Skin epidermis (tissue), 12 donors: Measurements from ENCODE around the gene CATSPERE.
"Not testable (repeated sequence)": the region's sequence is repeated elsewhere in the genome, so short reads cannot be mapped to it uniquely, and the experiment has no call there.

ENCODE experiments used
- H3K27ac ChIP-seq, 21 experiments: fragments of 200-600 bp; sonication (generic) in 11 of 21; one replicate each; pipeline ENCODE4 v1.5.0; 2020; ENCODE audit warnings: mild to moderate bottlenecking in 3 of 21, inconsistent platforms in 2 of 21, moderate library complexity in 2 of 21
- H3K4me3 ChIP-seq, 7 experiments: fragments of 200-600 bp; sonication (generic) in 2 of 7; one replicate each; pipeline ENCODE4 v1.5.0; 2020; ENCODE audit warnings: inconsistent platforms in 2 of 7, mild to moderate bottlenecking in 2 of 7, moderate library complexity in 1 of 7

The CATSPERE gene

DNA sequence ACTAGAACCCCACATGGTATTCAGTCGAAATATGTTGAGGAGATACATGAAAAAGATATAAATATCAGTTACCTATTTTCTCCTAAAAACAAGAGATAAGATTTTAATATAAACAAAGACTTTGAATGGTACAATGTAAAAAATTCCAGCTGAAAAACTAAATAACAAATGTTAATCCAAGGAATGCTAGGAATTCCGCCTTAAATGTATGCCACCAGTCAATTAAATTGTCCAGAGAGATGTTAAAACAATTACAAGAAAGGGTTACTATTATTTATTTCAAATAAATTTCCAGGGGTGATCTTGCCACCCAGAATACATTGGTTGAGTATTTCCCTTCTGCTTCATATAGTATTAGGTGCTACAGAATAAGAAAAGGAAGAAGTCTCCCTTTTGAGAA, 13.5 kb upstream of the CATSPERE start:
- H3K27ac ChIP-seq = no peak overlapping the region

DNA sequence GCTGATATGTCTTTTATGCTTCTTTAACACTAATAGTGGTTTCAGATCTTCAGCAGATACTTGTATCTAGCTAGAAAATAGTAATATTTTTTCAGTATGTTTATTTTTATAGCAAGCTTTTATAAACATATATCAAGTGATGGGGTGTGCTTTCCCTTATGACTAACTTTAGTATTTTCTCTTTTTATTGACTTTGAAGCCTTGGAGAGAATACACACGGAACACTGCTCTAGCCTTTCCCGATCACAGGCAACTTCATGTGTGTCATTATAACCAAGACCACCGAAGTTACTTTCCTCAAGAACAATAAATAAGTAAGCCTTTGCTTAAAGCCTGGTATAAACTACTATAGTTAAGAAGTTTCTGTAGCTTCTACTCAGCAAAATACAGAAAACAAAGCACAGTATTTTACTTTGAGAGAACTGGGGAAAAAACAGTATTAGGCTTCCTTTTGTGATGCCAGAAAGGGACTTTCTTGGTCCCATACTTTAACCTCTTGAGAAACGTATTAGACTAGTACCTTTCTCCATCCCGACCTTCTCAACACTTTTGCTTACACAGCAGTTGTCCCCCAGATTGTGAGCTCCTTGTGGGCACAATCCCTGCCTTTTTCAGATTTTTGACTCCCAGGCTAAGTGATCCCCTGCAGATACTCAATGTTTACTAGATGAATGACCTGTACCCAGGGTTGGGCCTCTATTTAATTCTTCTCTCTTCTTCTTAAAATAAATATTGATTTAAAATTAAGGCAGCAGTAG, 12.6 kb upstream of the CATSPERE start:
- no peak overlapping the region for H3K4me3 ChIP-seq
- H3K27ac ChIP-seq = no peak overlapping the region

More for the DNA sequence above, 13.5 kb upstream of the CATSPERE start:
- no peak overlapping the region for H3K4me3 ChIP-seq

DNA sequence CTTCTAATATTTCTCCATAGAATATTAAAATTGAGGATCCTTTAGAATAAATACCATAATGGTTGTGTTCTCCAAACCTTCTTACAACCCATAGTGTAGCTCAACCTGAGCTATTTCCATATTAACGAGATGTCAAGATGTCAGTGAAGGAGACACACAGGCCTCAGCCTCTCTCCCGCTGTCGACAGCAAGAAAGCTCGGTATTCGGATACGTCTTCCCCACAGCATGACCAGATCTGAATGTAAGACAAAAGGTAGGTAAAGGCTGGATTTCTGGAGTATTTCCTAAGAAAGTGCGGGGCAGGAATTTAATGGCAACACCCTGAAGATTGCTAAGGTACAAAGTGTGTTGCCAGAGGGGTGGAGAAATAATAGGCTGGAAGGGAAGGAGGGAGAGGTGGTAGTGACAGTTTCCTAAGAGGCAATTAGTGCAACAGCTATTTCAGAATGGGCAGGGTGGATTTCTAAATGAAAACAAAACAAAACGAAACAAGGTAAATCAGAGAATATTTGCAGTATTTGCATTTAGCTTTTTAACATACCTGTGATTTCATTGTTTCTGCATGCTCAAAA, 11.1 kb upstream of the CATSPERE start:
- Histone ChIP-seq H3K27ac (peak overlapping the region in 14 of 21 experiments; percentile 45 to 98 (median 96)), H3K4me3 (peak overlapping the region in 6 of 7 experiments; percentile 61 to 92 (median 89))

DNA sequence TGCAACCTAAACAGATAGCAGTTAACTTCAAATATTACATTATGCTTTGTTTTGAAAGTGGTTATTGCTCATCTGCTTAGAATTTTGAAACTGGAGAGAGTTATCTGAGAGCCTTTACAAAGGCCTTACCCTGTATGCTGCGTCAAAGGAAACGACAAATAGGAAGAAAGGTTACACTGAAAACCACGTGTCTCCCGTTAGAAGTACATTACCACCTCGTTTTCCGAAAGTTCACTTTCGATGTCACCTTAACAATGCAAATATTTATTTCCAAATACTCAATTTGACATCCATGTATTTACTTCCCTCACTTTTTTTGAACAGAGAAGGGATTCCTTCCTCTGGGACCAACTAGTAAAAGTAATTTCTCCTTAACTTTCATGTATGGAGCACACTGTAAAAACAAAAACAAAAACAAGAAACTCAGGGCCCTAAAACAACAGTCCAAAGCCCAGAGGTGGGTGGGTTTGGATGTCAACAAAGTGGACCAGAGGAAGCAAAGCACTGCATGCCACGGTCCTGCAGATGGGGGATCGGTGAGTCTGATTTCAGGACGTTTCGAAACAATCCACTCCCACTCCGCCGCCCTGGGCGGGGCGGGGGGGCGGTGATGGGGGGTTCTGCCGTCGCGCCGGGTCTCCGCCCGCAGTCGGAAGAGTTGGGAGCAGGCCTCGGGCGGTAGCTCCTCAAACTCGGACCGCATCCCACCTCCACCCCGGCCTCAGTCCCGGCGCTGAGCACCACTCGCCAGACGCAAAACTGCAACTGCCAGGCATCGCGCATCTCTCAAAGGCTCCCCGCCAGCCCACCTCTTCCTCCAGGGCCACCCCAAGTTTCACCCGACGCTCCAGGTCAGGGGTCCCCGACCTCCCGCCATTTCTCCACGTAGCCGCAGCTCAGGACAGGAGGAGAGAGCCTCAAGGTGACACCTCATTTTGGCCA, 10.2 kb upstream of the CATSPERE start:
- Histone ChIP-seq H3K27ac (peak overlapping the region; percentile 81 to 98 (median 94)), H3K4me3 (peak overlapping the region; percentile 61 to 92 (median 89))

DNA sequence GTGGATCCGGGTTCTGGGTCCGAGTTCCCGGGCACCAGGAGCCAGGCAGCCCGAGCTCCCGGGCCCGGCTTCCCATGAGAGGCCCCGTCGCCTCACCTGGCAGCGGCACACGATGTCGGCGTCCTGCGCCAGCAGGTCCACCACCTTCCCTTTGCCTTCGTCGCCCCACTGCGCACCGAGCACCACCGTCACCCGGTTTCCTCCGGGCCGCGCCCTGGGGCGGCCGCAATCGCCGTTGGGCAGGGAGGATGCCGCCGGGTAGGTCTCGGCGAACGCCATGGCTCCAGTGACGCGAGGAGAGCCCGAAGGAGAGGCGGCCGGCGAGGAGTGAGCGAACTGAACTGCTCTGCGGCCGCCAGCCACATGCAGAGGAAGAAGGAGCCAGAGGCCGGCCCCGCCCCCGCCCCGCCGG, 9.5 kb upstream of the CATSPERE start, which contains the start of gene ADSS2:
Gene ADSS2, minus strand, starts transcription at position 371 of the 412 bp plus-strand sequence. Its CDS starts 92 bp downstream, at position 279.
- peak within 1 kb of the TSS; percentile 61 to 92 (median 89) for H3K4me3 ChIP-seq
- peak within 1 kb of the TSS; percentile 81 to 98 (median 94) for H3K27ac ChIP-seq

DNA sequence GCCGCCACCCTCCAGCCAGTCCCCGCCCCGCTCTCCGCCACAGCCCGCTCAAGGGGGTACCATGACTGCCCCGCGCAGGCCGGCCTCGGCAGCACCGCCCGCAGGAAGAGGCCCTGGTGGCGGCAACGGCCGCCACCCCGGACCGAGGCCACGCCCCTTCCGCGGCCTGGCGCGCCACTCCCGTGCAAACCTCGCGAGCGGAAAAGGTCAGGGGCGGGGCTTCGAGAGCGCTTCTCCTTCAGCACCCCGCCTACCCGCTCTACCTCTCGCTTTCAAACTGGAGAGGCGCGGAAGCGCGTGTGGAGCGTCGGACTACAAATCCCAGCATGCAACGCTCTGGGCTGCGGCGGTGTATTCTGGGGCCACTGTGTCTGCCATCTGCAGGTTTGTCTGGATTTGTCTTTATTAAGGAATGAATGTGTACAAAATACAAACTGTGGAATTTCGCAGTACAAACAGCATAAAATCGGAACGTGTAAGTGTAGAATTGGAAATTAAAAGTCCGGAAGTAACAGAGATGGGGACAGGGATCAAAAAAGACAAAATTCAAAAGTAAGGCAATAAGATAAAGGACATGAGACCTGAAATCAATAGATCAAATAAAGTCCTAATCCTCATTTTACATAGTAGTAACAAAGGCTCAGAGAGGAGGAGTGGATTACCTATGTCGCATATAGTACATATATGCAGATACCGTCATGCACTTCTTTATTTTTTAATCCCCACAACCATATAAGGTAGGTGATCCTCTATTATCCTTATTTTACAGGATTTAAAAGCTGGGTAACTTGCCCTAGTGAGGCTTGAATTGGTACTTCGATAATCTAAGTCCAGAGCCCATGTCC, 8.9 kb upstream of the CATSPERE start:
- Histone ChIP-seq H3K27ac (peak overlapping the region; percentile 81 to 98 (median 94)), H3K4me3 (peak overlapping the region; percentile 61 to 92 (median 89))

DNA sequence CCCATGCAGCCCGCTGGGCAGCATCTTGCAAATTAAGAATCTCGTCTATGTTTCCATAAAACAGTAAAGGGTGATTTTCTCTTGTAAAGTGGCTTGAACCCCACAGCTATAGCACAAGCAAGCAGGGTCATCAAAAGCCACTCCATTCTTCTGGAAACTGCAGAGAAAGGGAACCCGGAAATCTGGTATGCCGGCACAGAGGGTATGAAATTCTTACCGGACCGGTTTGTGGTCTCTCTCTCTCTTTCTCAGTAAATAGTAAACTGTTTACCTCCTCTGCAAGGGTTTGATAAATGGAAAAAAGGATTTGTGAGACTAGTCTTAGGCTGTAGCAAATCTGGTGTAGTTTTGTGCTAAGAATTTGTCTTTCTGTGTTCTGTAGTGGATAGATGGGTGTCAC, 6.7 kb upstream of the CATSPERE start:
- H3K4me3 ChIP-seq = no peak overlapping the region
- peak overlapping the region in 1 of 21 experiments; percentile 25 for H3K27ac ChIP-seq

DNA sequence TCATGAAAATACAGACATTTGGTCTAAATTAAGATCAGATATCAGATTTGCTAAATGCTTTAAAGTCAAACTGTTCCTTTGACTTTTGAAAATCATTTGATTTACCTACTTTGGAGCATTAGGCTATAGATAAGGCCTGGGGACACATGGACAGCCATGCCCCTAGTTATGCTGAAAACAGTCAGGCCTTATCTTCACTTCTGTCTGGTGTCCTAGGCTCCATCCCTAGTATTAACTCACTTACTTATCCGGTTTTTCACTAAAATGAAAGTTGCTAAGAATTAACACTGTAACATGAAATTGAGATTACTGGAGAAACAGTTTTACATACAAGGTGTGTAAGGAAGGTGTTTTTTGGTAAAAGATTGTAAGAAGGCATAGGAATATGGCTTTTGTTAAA, 4.5 kb upstream of the CATSPERE start:
- Histone ChIP-seq H3K4me3 (no peak overlapping the region), H3K27ac (no peak overlapping the region)

DNA sequence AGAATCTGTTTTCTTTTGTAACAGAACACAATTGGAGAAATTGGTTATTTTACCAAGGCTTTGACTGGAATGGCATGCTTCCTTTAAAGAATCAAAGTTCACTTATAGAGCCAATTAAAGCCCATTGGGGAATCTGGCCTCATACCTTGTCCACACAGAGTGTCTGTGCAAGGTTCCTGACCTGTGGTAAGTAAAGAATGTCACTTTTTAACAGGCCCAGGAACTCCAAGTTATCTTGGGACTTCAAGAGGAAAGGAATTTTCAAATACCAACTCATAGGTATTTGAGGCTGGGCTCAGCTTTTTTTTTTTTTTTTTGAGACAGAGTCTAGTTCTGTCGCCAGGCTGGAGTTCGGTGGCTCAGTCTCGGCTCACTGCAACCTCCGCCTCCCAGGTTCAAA, 2.3 kb upstream of the CATSPERE start:
- Histone ChIP-seq H3K27ac (no peak overlapping the region), H3K4me3 (no peak overlapping the region)

DNA sequence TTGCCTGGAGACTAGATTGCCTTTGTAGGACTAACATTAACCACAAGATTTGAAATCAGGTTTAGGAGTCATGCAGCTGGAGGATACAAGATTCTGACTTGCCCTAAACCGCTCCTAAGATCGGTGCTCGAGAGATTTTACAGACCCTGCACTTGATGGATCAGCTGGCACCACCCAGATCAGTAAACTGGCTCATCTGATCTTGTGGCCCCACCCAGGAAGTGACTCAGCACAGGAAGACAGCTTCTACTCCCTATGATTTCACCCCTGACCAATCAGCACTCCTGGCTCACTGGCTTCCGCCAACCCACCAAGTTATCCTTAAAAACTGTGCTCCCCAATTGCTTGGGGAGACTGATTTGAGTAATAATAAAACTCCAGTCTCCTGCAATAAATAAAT, 876 bp upstream of the CATSPERE start:
- peak overlapping the region in 6 of 21 experiments; percentile 76 to 94 (median 90) for H3K27ac ChIP-seq

DNA sequence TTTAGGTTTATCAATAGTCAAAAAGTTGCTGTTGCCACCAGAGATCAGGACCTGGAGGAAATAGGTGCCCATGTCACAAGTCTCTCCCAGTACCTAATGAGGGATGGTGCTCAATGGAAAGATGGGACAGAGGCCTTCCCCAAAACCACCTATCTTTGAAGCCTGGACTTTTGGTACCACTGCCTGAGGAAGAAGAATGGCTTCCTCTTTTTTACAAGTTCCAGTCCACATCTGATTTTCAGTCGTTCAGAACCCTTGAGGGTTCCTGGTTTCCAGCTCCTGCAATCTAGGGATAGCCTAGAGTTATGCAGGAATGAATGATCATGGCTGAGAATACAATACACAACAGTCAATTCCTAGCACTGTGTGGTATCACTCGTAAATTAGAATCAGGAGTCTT, 5.7 kb downstream of the CATSPERE start:
- Histone ChIP-seq H3K4me3 (no peak overlapping the region), H3K27ac (no peak overlapping the region)

More for the DNA sequence above, 876 bp upstream of the CATSPERE start:
- peak overlapping the region in 1 of 7 experiments; percentile 62 for H3K4me3 ChIP-seq

DNA sequence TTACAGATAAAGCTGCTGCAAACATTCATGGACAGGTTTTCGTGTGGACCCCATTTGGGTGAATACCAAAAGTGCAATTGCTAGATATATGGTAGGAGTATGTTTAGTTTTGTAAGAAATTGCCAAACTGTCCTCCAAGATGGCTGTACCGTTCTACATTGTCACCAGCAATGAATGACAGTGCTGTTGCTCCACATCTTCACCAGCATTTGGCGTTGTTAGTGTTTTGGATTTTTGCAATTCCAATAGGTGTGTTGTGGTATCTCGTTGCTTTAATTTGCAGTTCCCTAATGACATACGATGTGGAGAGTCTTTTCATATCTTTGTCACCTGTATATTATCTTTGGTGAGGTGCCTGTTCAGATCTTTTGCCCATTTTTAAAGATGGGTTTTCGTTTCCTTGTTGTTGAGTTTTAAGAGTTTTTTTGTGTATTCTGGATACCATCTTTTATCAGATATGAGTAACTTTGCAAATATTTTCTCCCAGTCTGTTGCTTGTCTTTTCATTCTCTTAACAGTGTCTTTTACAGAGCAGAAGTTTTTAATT, 12.1 kb downstream of the CATSPERE start:
- Histone ChIP-seq H3K4me3 (no peak overlapping the region), H3K27ac (no peak overlapping the region)

DNA sequence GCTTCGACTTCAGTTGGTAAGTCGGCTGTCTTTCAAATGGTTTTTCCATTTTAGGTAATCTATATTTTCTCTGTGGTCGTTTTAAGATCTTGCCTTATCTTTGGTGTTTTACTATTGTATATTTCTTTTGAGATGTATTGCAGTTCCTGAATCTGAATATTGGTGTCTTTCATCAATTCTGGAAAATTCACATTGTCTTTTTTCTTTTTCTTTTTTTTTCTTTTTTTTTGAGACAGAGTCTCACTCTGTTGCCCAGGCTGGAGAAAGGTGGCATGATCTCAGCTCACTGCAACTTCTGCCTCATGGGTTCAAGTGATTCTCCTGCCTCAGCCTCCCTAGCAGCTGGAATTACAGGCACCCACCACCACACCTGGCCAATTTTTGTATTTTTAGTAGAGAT, 23.9 kb downstream of the CATSPERE start:
- H3K4me3 ChIP-seq, H3K27ac ChIP-seq: not testable (repeated sequence)

DNA sequence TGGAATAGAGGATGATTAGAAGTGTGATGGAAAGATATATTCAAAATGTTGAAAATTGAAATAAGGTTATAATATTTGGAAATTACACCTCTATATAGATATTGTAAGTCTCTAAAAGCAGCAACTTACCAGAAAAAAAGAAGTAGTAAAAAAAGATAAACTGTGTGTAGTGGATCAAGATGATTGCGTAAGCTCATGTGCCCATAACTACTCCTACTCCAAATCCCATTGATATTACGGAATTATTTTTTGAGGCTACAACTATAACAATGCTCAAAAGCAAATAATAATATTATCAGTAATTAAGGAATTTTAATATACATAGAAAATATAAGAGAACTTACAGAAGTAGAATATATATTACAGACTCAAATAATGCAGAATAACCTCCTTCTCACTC, 33.6 kb downstream of the CATSPERE start:
- no peak overlapping the region for H3K4me3 ChIP-seq
- no peak overlapping the region for H3K27ac ChIP-seq

DNA sequence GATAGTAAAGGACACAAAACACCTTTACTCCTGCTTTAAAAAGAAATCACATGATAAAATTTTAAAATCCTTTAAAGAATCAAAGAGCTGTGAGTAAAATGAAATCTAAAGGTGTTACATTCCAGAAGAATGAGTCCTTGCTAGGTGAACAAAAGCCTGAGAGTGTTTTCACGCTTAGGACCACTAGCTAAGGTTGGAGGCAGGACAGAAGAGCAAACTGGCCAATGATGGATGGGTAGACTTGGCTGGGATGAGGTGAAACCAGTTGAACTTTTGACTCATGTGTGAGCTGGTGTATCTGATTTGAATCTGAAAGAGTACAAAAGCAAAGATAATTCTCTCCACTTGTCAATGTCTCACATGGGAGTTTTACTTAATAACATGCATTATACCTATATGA, 35.1 kb downstream of the CATSPERE start:
- Histone ChIP-seq H3K4me3 (no peak overlapping the region), H3K27ac (no peak overlapping the region)

DNA sequence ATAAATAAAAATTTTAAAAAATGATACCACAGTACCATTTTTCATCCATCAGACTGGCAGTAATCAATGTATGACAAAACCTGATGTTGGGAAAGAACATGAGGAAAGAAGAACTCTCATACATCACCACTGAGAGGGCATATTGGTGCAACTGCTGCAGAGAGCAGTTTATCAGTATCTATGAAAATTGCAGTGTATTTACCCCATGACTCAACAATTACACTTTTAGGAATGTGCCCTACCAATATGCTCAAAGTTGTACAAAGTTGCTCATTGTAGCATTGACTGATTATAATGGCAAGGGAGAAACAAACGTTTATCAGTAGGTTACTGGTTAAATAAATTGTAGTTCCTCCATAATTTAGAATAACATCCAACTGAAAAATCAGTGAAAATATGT, 36.7 kb downstream of the CATSPERE start:
- no peak overlapping the region for H3K4me3 ChIP-seq
- H3K27ac ChIP-seq = no peak overlapping the region

DNA sequence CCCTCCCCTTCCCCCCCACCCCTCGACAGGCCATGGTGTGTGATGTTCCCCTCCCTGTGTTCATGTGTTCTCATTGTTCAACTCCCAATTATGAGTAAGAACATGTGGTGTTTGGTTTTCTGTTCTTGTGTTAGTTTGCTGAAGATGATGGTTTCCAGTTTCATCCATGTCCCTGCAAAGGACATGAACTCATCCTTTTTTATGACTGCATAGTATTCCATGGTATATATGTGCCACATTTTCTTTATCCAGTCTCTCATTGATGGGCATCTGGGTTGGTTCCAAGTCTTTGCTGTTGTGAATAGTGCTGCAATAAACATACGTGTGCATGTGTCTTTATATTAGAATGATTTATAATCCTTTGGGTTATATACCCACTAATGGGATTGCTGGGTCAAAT, 38.4 kb downstream of the CATSPERE start:
- H3K4me3 ChIP-seq, H3K27ac ChIP-seq: not testable (repeated sequence)

DNA sequence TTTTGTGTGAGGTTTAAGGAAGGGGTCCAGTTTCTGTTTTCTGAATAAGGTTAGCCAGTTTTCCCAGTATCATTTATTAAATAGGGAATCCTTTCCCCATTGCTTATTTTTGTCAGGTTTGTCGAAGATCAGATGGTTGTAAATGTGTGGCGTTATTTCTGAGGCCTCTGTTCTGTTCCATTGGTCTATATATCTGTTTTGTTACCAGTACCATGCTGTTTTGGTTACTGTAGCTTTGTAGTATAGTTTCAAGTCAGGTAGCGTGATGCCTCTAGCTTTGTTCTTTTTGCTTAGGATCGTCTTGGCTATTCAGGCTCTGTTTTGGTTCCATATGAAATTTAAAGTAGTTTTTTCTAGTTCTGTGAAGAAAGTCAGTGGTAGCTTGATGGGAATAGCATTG, 39.4 kb downstream of the CATSPERE start:
- H3K4me3 ChIP-seq, H3K27ac ChIP-seq: not testable (repeated sequence)

DNA sequence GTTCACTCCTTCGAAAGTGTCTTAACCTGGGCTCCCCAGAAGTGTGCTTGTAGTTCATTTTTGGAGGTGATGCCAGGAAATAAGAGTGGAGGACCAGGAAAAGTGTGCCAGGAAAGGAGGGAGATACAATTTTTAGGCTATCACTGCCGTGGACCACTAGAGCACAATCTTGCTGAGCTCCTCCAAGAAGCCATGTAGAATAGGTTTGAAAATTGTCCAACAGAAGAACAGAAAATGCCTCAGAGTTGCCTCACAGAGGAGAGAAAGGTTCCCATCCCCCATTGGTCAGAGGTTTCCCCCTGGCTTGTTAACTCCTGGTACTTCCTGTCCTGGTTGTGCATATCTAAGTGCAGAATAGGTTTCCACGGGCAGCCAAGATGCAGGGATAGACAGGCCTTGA, 41.6 kb downstream of the CATSPERE start:
- Histone ChIP-seq H3K27ac (no peak overlapping the region), H3K4me3 (no peak overlapping the region)
